Ishikawa (cell line): Measurements from ENCODE around the gene YEATS2.

ENCODE experiments used
- FOXM1 ChIP-seq: IDR thresholded peaks from 2 replicates; pipeline ENCODE4 v1.6.1; 2012; ENCODE audit warnings: low read depth, borderline replicate concordance
- NFIC ChIP-seq: IDR thresholded peaks from 2 replicates; pipeline ENCODE4 v1.6.1; 2012
- REST ChIP-seq: IDR thresholded peaks from 2 replicates; pipeline ENCODE4 v1.6.1; 2012; ENCODE audit warnings: low read depth, mild to moderate bottlenecking
- TEAD4 ChIP-seq: IDR thresholded peaks from 2 replicates; pipeline ENCODE4 v1.6.1; 2012
- TF ChIP-seq, protein P1 (sequence below): IDR thresholded peaks from 2 replicates; pipeline ENCODE4 v1.6.1; 2012

DNA sequence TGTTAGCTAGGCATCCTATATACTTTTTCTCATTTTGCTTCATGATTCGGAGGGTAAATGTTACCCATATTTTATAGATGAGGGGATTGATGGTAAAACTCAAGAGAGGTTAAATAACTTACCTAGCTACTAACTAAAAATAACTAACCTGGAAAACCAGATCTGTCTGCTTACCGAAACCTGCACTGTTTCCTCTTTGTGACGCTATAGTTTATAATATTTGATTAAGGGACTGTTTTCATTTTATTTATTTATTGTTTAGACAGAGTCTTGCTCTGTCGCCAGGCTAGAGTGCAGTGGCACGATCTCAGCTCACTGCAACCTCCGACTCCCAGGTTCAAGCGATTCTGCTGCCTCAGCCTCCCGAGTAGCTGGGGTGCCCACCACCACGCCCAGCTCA is 71.9 kb downstream of the YEATS2 start:
- TF ChIP-seq, protein P1, sequence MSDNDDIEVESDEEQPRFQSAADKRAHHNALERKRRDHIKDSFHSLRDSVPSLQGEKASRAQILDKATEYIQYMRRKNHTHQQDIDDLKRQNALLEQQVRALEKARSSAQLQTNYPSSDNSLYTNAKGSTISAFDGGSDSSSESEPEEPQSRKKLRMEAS: no peak
- TF ChIP-seq NFIC: no peak
- TF ChIP-seq REST: no peak
- no peak for TF ChIP-seq FOXM1
- TF ChIP-seq TEAD4: no peak
